GM18867 (cell line): ENCODE results near the gene C18orf63.

Experiments
- ATAC-seq: cut with Tn5 transposase; IDR thresholded peaks from one replicate; pipeline ENCODE4 v1.9.1; 2021; ENCODE audit warnings: mild to moderate bottlenecking, moderate library complexity; ENCODE audit not compliant: unreplicated experiment

The C18orf63 gene

DNA sequence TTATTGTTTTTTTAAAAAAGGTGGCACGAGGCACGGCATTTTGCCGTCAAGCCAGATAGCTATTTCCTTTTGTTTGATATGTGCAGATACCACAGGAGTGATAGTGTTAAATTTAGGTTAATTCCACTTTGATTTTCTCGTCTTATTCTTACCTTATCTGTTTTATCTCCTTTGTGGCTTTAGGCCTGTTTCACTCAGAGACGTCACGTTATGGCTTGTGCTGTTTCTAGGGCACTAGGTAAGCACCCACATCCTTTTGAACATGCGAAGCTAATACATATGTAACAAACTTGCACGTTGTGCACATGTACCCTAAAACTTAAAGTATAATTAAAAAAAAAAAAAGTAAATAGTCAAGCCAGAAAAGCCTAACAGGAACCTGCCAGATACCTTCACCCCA lies 57.8 kb downstream of the C18orf63 start:
- ATAC-seq = no peak

DNA sequence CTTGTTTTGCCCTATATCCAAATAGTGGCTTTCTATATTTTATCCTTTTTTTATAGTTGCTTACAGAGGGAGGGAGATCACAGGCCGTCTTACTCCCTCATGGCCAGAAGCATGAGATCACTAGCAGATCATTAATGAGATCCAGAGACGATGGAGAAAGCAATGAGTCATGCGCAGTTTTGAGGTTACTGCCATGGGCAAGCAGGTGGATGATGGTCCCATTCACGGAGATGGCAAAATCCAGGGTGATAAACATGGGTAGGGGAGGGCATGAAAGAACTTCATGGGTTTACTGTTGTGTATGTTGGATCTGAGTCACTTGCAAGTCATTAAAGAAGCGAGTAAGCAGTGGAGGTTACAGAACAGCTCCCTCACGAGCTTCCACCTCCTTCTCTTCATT lies 60.4 kb downstream of the C18orf63 start:
- no peak for ATAC-seq

DNA sequence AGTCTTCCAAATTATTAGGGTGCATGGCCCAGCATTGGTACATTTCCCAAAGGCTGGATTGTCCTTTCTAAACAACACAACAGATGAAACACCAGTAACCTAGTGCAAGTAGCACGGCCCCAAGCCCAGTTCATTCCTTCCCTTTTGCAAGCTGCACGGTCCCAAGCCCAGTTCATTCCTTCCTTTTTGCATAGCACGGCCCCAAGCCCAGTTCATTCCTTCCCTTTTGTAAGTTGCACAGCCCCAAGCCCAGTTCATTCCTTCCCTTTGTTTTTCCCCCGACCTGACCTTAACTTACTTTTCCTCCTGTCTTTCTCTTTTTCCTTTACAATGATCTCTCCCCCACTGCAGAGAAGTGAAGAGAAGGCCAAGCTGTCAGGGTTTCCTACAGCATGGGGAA lies 60.9 kb downstream of the C18orf63 start:
- ATAC-seq = no peak

DNA sequence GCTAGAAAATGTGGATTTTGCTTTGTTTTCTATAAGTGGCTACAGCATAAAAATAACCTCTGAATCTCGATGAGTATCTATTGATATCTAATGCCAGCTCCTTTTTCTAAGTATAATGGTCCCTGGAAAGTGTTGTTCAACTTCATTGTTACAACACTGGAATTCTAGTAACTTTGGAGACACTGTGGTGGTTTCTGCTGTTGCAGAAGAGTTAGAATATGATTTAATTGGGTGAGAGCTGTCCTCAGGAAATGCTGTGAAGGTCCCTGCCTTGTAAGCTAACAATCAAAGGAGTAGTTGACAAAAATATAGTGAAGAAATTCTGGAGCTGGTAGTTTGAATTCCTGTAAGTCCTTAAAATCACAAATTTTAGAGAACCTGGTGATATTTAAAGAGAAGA lies 62.1 kb downstream of the C18orf63 start:
- ATAC-seq = no peak

DNA sequence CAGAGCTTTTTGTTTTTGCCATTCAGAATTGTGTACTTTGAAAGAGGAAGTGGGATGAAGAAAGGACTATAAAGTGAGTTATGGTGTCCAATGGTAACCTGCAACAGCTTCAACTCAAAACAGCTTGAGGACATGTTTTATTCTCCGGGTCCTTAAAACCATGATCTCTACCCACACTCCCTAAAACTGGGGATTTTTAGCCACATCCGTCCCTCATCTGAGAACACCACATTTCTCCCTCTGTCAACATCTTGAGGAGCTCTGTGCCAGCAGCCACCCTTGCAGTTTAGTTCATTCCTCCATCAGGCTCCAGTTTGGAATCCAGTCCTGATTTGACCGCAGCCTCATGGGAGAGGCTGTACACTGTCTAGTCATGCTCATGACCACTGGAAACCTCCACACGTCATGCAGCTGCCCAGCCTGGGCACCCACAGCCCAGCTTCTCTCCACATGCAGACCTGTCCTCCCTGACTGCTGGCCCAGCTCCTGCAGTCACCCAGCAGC lies 62.6 kb downstream of the C18orf63 start:
- no peak for ATAC-seq

DNA sequence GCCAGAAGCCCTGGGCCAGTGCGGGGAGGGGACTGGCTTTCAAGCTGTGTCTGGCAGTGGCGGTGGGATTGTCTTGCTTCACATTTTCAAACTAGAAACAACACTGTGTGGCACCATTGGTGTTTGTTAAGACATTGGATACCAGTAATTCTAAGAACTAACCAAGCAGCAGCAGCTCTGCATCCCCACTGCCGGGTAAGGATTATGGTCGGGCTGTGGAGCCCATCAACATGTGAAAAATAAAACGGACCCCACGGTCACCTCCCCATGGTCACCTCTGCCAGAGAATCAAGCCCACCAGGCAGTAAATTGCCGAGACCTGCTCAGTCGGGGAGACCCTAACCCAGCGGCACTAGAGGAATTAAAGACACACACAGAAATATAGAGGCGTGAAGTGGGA lies 65.3 kb downstream of the C18orf63 start:
- no peak for ATAC-seq

DNA sequence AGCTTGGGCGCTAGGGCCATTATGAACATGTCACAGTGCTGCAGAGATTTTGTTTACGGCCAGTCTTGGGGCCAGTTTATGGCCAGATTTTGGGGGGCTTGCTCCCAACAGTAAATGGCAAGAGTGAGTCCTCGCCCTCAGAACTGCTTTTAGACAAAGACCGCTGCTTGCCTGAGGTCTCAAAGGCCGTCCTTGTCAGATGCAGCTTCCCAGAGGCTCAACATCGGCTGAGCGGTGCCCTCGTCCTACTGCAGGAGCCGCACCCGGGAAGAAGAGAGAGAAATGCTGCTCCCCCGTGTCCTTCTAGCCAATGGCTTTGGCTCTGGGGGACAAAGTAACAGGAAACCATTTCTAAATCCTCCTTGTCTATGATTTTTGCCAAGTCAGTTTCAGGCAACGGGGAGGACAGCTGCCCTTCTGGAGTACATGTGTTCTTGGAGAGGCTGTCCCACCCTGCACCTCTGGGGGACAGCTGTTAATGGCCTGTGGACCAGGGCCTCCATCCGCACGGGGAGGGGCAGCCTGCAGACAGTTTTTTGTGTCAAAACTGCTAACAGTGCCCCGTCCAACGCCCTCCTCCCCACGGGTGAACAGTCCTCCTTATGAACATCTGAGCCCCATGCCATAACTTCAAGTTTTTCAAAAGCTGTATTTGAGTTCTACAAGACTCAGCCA lies 66.1 kb downstream of the C18orf63 start:
- no peak for ATAC-seq

DNA sequence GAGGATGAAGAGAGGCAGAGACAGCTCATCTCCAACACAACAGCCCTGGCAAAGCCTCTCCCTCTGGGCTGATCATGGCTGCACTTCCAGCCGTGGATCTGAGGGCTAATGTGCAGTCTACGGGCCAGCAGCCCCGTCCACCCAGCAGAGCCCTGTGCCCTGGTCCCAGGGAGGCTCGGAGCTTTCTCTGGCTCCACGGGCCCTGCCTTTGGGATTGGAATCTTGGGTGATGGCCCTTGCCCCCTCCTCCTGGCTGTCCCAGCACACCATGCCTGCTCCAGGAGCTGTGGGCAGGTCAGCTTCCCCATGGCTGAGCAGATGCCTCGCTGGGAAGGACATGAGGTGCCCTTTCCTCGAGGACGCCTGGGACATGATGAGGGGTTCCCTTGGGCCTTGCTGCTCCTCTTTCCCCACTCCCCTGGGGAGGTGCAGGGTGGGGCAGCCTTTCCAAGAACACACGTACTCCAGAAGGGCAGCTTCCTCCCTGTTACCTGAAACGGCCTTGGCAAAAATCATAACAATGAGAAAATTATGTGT lies 66.9 kb downstream of the C18orf63 start:
- no peak for ATAC-seq

DNA sequence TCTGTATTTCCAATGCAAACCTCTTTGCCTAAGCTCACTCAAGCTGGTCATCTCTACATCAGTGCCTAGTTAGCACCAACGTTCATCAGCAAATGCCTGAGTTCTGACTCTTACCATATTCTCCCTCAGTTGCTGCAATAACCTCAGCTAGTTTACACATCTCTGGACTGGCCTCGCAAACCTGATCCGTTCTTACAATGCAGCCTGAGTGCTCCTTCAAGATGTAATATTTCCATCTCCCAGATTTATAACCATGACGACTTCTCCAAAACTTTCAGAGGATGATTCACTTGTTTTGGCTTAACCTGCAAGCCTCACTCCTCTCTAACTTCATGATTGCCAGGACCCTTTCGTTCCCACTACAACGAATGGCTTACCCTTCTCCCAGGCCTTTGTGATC lies 71.7 kb downstream of the C18orf63 start:
- no peak for ATAC-seq

DNA sequence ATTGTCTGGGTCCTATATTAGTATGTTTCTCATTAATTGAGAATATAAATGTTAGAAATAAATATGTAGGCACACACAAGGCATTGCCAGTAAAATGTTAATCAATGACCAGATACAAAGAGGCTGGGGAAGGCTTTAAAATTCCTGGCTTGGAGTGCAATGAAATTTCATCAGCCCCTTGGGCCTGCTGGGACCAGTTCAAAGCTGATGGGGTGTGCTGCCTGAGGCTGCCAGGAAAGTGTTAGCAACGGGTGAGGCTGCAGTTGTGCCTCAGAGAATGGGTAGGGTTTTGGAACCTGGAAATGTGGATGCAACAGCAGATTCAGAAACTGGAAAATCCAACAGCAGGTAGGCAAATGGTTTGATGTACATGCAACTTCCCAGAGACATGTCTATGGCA lies 72.6 kb downstream of the C18orf63 start:
- ATAC-seq = no peak

DNA sequence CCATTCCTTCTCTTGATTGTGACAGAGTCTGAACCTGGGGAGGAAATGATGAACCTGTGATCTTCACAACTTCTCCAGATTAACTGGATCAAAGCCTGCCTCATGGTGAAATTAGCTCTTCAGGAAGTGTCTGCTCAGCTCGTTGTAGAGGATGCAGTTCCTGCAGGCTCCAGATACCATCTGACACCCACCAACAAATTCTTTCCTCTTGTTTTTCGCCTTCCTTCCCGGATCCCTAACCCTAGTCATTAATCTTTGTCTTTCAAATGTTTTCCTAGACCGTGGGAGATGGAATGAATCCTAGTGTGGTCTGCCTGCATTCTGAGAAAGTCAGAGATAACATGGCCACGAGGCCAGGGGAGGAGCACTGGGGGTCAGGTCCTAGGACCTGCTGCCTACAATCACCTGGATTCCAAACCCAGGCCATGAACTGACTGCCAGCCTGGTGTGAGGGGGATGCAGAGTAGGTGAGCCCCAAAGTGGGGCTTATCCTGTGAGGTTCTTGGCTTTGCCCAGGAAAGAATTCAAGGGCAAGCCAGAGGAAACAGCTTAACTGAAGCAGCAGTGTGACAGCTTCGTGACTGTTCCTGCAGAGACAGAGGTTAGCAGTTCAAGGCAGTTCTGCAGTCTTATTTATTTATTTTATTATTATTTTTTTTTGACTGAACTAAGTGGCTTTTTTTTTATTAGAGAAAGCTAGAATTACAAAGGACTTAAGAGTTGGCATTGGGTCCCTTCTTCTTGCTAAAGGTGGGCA lies 73.7 kb downstream of the C18orf63 start:
- no peak for ATAC-seq

DNA sequence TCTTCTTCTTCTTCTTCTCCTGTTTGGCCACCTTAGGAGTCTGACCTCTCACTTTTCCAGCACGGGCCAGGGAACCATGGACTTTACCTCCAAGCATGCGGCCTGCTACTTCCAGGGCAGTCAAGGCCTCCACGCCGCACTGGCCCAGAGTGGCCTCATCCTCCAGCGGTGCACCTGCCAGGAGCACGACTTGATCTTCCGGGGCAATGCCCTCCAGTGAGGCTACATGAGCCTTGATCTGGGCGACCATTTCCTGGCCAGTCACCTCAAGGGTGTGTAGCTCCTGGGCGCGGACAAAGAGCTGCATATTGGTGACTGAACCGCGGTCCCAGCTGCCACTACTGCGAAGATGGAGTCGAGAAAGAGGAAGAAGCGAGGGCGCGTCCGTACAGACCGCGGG lies 74.4 kb downstream of the C18orf63 start:
- no peak for ATAC-seq

DNA sequence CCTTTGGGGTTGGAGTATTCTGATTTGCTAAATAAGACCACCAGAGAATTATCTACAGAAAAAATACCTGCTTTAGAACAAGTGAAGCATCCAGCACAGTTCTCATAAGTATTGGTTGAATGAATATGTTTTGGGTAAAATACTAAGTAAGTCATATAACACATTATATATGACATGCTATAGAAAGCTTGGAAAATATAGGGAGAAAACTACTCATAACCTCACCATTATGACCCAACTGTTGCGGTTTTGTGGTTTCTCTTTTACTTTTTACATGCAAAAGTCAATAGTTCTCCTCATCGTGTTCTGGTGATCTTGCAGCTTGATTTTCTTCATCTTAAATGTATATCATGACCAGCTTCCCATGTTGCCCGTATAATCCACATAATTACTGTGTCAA lies 75.3 kb downstream of the C18orf63 start:
- ATAC-seq = no peak

DNA sequence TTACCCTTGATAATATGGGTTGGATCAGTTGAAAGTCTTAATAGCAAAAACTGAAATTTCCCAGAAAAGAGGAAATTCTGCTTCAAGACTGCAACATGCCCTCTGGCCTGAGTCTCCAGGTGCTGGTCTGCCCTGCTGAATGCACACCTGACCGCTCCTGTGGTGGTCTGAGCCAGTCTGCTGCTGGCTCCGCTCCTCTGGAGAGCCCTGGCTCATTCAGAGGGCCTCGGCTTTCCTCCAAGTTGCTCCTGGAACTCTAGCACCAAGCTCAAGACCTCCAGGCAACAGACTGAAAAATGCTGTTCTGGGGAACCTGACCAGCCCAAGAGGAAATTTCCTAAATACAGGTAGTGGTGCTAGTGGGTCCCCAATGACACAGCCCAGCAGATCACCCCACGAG lies 76.7 kb downstream of the C18orf63 start:
- no peak for ATAC-seq

DNA sequence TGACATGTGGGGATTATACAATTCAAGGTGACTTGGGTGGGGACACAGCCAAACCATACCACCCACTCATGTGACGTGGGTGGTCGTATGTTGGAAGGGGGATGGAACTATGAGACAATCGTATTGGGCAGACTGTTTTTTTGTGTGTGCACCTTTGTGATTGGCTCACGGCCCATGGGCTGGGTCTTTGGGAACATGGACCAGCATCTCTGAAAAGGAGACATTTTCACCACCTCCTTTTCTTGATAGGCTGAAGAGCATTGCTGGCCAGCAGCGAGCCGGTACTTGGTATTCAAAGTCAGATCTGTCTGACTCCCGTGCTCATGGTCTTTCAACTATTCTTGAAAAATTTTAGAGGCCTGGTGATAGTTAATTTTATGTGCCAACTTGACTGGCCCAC lies 79.4 kb downstream of the C18orf63 start:
- ATAC-seq = no peak

DNA sequence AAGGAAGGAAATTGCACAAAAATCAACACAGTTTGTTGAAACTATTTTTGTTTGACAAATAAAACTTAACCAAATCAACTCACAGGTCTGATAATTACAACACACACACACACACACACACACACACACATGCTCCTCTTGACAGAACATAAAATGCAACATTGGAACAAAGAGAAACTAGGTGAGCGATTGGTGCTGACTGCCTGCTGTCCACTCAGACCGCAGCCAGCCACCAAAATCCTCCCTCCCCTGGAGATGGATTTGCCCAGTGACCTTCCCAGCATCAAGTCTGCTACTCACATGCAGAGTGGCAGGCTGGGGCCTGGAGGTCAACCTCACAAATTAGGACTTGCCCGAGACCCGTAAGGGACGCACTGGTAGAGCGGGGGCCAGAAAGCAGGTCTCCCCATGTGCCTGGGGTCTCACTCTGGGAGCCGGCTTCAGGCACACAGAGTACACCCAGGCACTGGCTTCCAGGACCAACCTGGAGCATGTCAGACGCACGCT lies 80.1 kb downstream of the C18orf63 start:
- no peak for ATAC-seq

DNA sequence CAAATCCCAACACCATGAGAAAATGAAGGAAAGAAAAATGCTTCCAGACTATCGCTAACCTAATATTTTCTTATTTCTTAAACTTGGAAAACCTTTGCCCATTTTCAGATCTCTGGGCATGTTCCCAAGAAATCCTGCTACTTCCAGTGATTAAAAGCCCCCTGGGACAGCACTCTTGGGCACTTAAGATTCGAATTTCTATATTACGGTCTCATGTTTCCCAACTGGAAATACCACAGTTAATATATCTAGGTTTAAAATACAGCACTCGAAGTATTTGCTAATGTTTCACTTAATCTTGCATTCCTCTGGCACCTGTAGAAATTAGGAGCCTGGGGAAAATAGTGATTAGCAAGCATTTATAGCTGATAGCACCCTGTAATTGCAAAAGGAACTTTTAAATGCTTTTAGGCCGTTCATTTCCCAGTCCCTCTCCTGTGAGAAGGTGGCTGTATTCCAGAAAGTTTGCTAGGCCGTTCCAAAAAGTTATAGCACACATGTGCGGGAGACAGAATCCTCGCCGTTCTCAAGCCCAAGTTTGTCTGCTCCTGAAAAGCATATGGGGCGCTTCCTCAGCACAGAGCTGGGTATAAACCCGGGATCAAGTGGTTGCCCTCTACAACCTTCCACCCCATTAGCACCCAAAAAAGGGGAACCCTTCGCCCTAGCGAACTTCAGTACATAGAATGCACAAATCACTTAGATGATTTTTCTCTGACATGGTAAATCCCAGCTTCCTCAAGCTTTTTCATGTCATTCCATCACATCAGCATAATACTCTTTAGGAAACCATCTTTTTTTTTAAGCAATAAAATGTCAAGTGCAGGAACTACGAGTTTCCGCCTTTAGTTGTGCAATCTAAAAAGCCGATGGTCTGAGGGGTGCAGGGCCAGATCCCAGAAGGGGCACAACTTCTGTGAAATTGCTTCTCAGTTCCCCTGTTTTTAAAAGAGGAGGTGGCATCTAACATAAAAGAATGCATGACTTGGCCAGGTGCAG lies 80.8 kb downstream of the C18orf63 start:
- ATAC-seq = no peak

DNA sequence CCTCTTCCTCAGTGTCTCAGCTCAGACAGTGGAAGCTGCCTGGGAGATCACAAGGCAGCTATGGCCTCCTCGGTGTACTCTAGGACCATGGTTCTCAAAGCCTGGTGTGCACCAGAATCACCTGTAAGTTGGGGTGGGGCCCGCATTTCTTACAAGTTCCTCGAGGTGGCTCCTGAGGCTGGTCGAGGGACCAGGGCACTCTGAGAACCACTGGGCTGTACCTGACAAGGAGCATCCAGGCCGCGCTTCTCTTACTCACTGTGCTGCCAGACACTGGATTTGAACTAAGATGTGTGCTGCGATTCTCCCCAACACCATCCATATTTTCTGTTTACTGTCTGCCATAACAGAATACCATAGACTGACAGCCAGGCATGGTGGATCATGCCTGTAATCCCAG lies 81.9 kb downstream of the C18orf63 start:
- ATAC-seq = no peak

DNA sequence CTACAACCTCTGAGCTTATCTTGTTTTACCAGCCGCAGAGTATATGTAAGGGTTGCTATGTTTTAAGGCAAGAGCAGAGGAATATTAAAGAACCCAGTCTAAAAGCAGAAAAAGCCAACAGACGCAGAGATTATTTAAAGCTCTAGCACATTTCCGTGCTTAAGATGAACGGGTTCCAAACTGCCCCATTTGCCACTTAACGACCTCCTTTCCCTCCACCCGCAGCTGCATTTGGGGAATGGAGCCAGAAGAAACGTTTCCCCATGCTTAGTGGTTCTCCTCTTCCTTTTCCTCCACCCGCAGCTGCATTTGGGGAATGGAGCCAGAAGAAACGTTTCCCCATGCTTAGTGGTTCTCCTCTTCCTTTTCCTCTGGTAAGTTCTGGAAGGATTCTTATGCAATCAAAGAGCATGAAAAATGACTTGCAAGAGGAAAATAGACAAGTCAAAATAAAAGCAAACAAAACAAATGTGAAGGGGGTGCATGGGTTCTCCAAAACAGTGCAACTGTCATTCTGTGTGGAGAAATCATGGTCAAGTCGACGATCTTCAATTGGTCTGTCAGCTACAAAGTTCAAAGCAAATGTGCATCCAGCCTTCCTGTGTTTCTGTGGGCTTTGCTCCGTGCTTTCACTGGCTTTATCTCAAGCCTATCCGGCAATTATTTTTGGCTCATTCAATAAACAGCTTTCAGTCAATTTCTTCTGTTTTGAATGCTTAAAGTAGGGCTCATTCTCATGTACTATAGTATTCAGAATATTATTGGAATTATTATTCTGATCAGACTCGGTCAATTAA lies 83.7 kb downstream of the C18orf63 start:
- no peak for ATAC-seq

DNA sequence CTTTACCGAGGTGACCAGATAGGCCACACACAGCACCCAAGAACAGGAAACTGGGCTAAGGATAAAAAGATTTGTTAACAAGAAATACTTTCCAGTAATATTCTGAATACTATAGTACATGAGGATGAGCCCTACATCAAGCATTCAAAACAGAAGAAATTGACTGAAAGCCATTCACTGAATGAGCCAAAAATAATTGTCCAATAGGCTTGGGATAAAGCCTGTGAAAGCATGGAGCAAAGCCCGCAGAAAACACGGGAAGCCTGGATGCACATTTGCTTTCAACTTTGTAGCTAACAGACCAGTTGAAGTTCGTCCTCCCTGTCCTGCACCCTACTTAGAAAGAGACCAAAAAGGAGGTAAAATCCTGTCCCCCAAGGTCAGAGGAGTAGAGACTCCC lies 85.2 kb downstream of the C18orf63 start:
- ATAC-seq = no peak
